ENCODE measurements around the gene CTDSP2.
"Not testable (repeated sequence)": the region's sequence is repeated elsewhere in the genome, so short reads cannot be mapped to it uniquely, and the experiment has no call there.

Gene CTDSP2

DNA sequence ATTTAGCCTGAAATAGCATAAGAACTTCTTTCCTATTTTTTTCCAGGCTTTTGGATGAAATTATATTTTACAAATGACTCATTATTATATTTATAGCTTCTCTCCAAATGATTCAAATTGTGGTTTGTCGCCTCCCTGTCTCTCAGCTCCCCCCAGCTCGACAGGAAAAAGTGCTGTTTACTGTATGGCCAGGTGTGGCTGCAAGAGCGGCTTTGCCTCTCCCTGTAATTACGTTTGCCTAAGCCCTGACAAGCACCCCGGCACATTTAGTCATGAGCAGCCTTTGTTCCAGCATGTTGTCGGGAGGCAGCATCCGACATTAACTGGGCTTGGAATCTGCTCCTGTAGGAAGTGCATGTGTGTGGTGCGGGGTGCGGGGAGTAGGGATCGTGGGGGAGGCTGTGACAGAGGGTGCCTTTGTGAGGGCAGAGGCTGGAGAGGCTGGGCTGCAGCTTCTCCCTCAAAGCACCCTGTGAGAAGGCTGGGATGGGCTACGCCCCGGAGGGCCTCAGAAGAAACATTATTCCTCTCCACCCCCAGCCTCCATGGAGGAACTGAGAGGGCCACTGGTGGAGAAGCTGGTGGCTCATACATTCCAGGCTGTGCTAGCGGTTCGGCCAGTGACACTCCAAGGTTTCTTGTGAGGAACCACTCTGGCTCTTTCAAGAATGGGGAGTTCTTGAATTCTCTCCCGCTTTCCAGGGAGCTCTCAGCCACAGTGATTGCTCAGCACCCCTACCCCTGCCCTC, 42.1 kb upstream of the CTDSP2 start:
- Histone ChIP-seq H3K27me3 (ENCODE audit: control insufficient read depth, low read length) (peaks cover 5% of the 10 kb centered on the region; the same call in 1 of the 2 replicates), H3K9me3 (ENCODE audit: control insufficient read depth, insufficient read depth, low read length) (no peaks in the 10 kb centered on the region), H3K4me2 (ENCODE audit: low read length) (peak overlapping the region; percentile 18; the same call in 1 of the 2 replicates), H3K4me1 (ENCODE audit: control insufficient read depth, low read length) (peaks cover 23% of the 10 kb centered on the region), H3K79me2 (ENCODE audit: control insufficient read depth, low read length) (no peaks in the 10 kb centered on the region), H3K9me2 (replicated peaks; ENCODE audit: control insufficient read depth, low read length) (no peaks in the 10 kb centered on the region), H4K20me1 (ENCODE audit: control insufficient read depth, insufficient read depth, low read depth, low read length) (no peaks in the 10 kb centered on the region), H3K4me3 (ENCODE audit: low read length) (no peak overlapping the region), H3K36me3 (ENCODE audit: control insufficient read depth, low read length) (no peaks in the 10 kb centered on the region), H3K27ac (ENCODE audit: low read depth, low read length) (no peak overlapping the region), H3F3A (ENCODE audit: control insufficient read depth, insufficient read depth) (0 out of 2 replicates have a peak, but pooled peaks cover 3% of the 10 kb centered on the region)
- TF ChIP-seq, protein P1, sequence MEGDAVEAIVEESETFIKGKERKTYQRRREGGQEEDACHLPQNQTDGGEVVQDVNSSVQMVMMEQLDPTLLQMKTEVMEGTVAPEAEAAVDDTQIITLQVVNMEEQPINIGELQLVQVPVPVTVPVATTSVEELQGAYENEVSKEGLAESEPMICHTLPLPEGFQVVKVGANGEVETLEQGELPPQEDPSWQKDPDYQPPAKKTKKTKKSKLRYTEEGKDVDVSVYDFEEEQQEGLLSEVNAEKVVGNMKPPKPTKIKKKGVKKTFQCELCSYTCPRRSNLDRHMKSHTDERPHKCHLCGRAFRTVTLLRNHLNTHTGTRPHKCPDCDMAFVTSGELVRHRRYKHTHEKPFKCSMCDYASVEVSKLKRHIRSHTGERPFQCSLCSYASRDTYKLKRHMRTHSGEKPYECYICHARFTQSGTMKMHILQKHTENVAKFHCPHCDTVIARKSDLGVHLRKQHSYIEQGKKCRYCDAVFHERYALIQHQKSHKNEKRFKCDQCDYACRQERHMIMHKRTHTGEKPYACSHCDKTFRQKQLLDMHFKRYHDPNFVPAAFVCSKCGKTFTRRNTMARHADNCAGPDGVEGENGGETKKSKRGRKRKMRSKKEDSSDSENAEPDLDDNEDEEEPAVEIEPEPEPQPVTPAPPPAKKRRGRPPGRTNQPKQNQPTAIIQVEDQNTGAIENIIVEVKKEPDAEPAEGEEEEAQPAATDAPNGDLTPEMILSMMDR (IDR thresholded peaks at IDR 0.05; ENCODE audit: low read depth, low read length, poor library complexity, severe bottlenecking): no peak
- no peak for TF ChIP-seq EZH2phosphoT487 (IDR thresholded peaks at IDR 0.05; ENCODE audit: borderline replicate concordance, low read length)

DNA sequence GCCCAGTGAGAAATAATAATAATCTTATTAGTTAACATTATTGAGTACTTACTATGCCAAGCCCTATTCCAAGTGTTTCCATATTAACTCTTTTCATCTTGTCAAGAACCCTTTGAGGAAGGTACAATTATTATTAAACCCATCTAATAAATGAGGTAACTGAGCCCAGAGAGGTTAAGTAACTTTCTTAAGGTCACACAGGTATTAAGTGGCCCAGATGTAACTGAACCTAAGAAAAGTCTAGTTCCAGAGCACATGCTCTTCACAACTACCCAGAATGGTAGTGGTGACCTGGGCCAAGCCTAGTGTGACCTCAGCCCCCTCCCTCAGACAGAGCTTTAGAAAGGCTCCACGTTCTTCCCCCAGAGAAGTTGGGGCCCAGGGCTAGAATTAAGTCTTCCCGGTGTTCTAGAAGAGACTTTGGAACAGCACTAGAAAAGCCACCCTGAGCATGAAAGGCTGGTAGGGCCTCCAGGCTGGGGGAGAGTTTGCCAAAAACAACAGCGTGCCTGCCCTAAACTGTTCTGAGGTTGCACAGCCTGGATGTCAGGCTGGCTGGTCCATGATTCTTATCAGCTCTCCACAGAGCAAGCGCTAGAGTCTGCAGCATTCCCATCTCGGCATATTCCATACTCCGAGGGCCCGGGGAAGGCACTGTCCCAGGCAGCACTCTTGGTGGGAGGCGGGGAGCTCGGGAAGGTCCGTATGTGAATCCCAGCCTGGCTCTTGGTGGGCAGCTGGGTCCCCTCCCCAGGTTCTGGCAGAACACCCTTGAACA, 41.3 kb upstream of the CTDSP2 start:
- no peaks in the 10 kb centered on the region for H3K9me2 ChIP-seq (replicated peaks; ENCODE audit: control insufficient read depth, low read length)
- H3K4me3 ChIP-seq (ENCODE audit: low read length): no peak overlapping the region
- TF ChIP-seq, protein P1 (IDR thresholded peaks at IDR 0.05; ENCODE audit: low read depth, low read length, poor library complexity, severe bottlenecking): no peak
- no peak for TF ChIP-seq EZH2phosphoT487 (IDR thresholded peaks at IDR 0.05; ENCODE audit: borderline replicate concordance, low read length)
- 0 out of 2 replicates have a peak, but pooled peaks cover 3% of the 10 kb centered on the region for H3F3A ChIP-seq (ENCODE audit: control insufficient read depth, insufficient read depth)
- peaks cover 9% of the 10 kb centered on the region for H3K27me3 ChIP-seq (ENCODE audit: control insufficient read depth, low read length)
- H4K20me1 ChIP-seq (ENCODE audit: control insufficient read depth, insufficient read depth, low read depth, low read length): no peaks in the 10 kb centered on the region
- no peaks in the 10 kb centered on the region for H3K36me3 ChIP-seq (ENCODE audit: control insufficient read depth, low read length)
- H3K9me3 ChIP-seq (ENCODE audit: control insufficient read depth, insufficient read depth, low read length): no peaks in the 10 kb centered on the region
- H3K79me2 ChIP-seq (ENCODE audit: control insufficient read depth, low read length): no peaks in the 10 kb centered on the region
- peaks cover 23% of the 10 kb centered on the region for H3K4me1 ChIP-seq (ENCODE audit: control insufficient read depth, low read length)
- no peak overlapping the region for H3K4me2 ChIP-seq (ENCODE audit: low read length)
- H3K27ac ChIP-seq (ENCODE audit: low read depth, low read length): no peak overlapping the region

DNA sequence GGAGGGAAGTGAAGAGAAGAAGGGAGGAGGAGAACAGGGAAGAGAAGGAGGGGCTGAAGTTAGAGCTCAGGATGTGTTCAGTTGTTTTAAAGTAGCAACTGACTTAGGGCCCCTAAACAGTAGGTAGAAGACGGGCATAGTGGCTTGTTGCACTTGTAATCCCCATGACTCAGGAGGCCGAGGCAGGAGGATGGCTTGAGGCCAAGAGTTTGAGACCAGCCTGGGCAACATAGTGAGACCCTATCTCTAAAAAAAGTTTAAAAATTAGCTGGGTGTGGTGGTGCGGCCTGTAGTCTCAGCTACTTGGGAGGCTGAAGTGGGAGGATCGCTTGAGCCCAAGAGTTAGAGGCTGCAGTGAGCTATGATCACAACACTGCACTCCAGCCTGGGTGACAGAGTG, 40.4 kb upstream of the CTDSP2 start:
- H3F3A ChIP-seq (ENCODE audit: control insufficient read depth, insufficient read depth); H3K36me3 ChIP-seq (ENCODE audit: control insufficient read depth, low read length); H3K4me3 ChIP-seq (ENCODE audit: low read length); H3K79me2 ChIP-seq (ENCODE audit: control insufficient read depth, low read length); H3K9me2 ChIP-seq (replicated peaks; ENCODE audit: control insufficient read depth, low read length); H3K27me3 ChIP-seq (ENCODE audit: control insufficient read depth, low read length); H3K4me2 ChIP-seq (ENCODE audit: low read length); H3K27ac ChIP-seq (ENCODE audit: low read depth, low read length); H3K9me3 ChIP-seq (ENCODE audit: control insufficient read depth, insufficient read depth, low read length); H4K20me1 ChIP-seq (ENCODE audit: control insufficient read depth, insufficient read depth, low read depth, low read length): not testable (repeated sequence)
- peaks cover 15% of the 10 kb centered on the region for H3K4me1 ChIP-seq (ENCODE audit: control insufficient read depth, low read length)

DNA sequence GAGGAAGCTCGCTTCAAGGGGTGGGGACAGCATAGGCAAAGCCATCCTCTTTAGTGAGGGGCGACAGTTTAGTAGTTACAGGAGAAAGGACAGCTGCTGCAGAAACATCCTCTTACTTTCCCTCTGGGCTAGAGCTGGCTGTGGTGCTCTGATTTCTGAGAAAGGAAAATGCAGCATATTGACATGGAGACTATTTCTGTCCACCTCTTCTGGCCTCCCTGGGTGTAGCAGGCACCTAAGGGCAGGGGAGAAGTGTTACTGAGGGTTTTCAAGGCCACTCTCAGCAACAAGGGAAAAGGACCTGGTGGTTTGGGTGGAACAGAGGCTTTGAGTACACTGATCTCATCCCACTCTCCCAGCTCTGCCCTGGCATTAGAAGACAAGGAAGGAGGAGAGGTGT, 40.0 kb upstream of the CTDSP2 start:
- H3K4me1 ChIP-seq (ENCODE audit: control insufficient read depth, low read length): peaks cover 12% of the 10 kb centered on the region
- peaks cover 6% of the 10 kb centered on the region for H3K27me3 ChIP-seq (ENCODE audit: control insufficient read depth, low read length)
- no peak for TF ChIP-seq EZH2phosphoT487 (IDR thresholded peaks at IDR 0.05; ENCODE audit: borderline replicate concordance, low read length)
- TF ChIP-seq, protein P1 (IDR thresholded peaks at IDR 0.05; ENCODE audit: low read depth, low read length, poor library complexity, severe bottlenecking): no peak
- no peaks in the 10 kb centered on the region for H3K36me3 ChIP-seq (ENCODE audit: control insufficient read depth, low read length)
- H4K20me1 ChIP-seq (ENCODE audit: control insufficient read depth, insufficient read depth, low read depth, low read length): no peaks in the 10 kb centered on the region
- H3K9me2 ChIP-seq (replicated peaks; ENCODE audit: control insufficient read depth, low read length): no peaks in the 10 kb centered on the region
- 0 out of 2 replicates have a peak, but pooled peaks cover under 1% of the 10 kb centered on the region for H3F3A ChIP-seq (ENCODE audit: control insufficient read depth, insufficient read depth)
- H3K4me3 ChIP-seq (ENCODE audit: low read length): no peak overlapping the region
- no peak overlapping the region for H3K27ac ChIP-seq (ENCODE audit: low read depth, low read length)
- H3K79me2 ChIP-seq (ENCODE audit: control insufficient read depth, low read length): no peaks in the 10 kb centered on the region
- no peak overlapping the region for H3K4me2 ChIP-seq (ENCODE audit: low read length)
- no peaks in the 10 kb centered on the region for H3K9me3 ChIP-seq (ENCODE audit: control insufficient read depth, insufficient read depth, low read length)
